ENCODE results near the gene SCN1A.
"Not testable (repeated sequence)": the region's sequence is repeated elsewhere in the genome, so short reads cannot be mapped to it uniquely, and the experiment has no call there.

Gene SCN1A

DNA sequence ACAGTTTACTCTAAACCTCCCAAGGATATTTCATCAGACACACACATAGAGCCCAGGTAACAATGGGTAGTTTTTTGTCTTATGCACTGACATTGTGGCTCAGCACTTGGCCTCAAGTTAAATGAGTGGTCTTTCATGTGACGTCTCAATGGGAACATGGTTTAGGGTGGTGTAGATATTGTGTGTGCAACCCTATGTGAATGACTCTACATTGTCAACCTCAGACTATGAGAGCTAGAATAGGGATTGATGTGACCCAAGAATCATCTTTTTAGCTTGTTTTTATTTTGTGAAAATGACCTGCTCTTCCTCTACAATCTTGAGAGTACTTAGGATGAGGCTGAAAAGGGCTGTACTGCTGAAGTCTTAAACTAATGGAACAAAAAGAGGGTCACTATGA is 86.2 kb downstream of the SCN1A start:
- H3K27ac ChIP-seq, result no peak overlapping the region
- no peak overlapping the region for H3K4me2 ChIP-seq
- H3K4me1 ChIP-seq, result no peaks in the 10 kb centered on the region
- no peak overlapping the region for H3K9ac ChIP-seq
- no peaks in the 10 kb centered on the region for H4K20me1 ChIP-seq
- no peak for TF ChIP-seq Cebpa-rat (IDR thresholded peaks at IDR 0.05)
- H3K9me3 ChIP-seq (replicated peaks in 1 of 11), result no peaks in the 10 kb centered on the region
- H3K36me3 ChIP-seq, result no peaks in the 10 kb centered on the region
- H3K27me3 ChIP-seq, result no peaks in the 10 kb centered on the region
- H3K4me3 ChIP-seq, result no peak overlapping the region

DNA sequence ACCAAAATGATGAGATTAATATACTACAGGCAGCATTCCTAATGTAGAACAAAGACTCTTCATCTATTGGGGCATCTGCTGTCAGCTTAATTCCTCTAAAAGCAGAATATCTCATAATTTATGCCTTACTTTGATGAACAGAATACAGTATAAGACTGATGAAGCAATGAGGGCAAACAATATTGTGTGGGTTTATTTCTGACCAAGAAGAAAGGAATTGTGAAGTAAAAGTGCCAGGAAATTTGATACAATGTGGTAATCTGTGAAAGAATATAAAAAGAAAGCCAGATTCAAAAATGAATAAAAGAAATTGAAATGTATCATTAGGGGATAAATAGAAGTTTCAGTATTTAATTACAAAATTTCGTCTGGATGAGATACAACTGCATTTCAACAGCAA is 95.5 kb downstream of the SCN1A start:
- no peak for TF ChIP-seq Cebpa-rat (IDR thresholded peaks at IDR 0.05)
- no peak overlapping the region for H3K4me3 ChIP-seq
- H3K4me1 ChIP-seq, result no peaks in the 10 kb centered on the region
- H3K4me2 ChIP-seq, result no peak overlapping the region
- H3K36me3 ChIP-seq, result no peaks in the 10 kb centered on the region
- H3K9ac ChIP-seq, result no peak overlapping the region
- H3K27me3 ChIP-seq, result no peaks in the 10 kb centered on the region
- H3K27ac ChIP-seq, result no peak overlapping the region
- no peaks in the 10 kb centered on the region for H3K9me3 ChIP-seq (replicated peaks in 1 of 11)
- no peaks in the 10 kb centered on the region for H4K20me1 ChIP-seq

DNA sequence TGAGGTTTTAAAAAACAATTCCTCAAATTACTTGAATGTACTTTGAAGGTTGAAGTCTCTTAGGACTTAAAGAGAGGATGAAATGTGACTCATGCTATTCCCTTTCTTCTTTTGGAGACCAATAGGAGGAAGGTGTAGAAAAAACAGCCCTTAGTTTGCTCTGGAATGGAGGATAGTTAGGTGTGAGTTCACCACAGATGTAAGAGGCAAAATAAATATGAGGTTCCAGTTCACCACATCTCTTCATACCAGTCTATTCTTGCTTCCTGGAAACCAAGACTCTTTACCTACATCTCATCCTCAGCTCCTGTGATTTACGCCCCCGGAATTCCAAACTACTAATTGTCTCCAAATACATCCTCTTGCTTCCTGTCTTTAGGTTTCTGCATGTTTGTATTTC is 96.8 kb downstream of the SCN1A start:
- no peaks in the 10 kb centered on the region for H3K36me3 ChIP-seq
- no peak overlapping the region for H3K9ac ChIP-seq
- H3K27me3 ChIP-seq, result no peaks in the 10 kb centered on the region
- no peak for TF ChIP-seq Cebpa-rat (IDR thresholded peaks at IDR 0.05)
- no peak overlapping the region for H3K27ac ChIP-seq
- no peaks in the 10 kb centered on the region for H3K9me3 ChIP-seq (replicated peaks in 1 of 11)
- H4K20me1 ChIP-seq, result no peaks in the 10 kb centered on the region
- no peak overlapping the region for H3K4me2 ChIP-seq
- no peak overlapping the region for H3K4me3 ChIP-seq
- no peaks in the 10 kb centered on the region for H3K4me1 ChIP-seq

DNA sequence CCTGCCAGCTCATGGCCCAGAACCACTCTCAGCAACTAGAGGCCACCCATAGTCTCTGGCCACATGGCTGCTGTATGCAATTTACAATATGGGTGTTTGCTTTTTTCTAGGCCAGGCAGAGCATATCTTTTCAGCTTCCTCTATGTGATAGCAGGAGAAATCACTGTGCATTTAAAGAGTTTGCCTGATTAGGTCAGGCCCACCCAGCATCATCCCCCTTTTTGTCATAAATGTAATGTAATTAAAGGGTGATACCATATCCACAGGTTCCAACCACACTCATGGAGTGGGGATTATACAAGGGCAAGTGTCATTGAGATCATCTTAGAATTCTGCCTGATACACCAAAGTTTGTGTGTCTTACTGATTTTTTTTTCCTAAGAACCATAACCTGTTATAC is 102.5 kb downstream of the SCN1A start:
- Histone ChIP-seq H4K20me1 (no peaks in the 10 kb centered on the region), H3K27me3 (no peaks in the 10 kb centered on the region), H3K9ac (no peak overlapping the region), H3K4me3 (no peak overlapping the region), H3K4me1 (no peaks in the 10 kb centered on the region), H3K9me3 (replicated peaks in 1 of 11) (no peaks in the 10 kb centered on the region), H3K4me2 (no peak overlapping the region), H3K36me3 (no peaks in the 10 kb centered on the region), H3K27ac (no peak overlapping the region)
- no peak for TF ChIP-seq Cebpa-rat (IDR thresholded peaks at IDR 0.05)

DNA sequence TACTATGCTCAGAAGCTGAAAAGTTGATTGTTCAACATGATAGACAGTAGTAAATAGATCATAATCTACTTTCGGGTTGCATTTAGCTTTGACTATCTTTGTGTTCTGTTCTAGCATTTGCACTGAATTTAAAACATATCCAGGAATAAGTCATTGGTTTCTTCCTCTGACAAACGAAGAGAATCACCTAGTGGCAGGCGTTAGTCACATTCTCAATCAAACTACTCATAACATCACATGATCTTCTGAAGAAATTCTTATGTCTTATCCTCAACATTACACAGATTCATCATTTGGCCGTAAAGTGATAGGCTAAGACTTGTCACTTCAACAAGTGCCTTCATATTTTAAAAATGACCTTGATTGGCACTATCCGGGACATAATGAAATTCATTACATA is 110.6 kb downstream of the SCN1A start:
- Histone ChIP-seq H4K20me1 (no peaks in the 10 kb centered on the region), H3K27me3 (no peaks in the 10 kb centered on the region), H3K4me1 (no peaks in the 10 kb centered on the region), H3K9ac (no peak overlapping the region), H3K27ac (no peak overlapping the region), H3K4me2 (no peak overlapping the region), H3K36me3 (no peaks in the 10 kb centered on the region), H3K4me3 (no peak overlapping the region), H3K9me3 (replicated peaks in 1 of 11) (no peaks in the 10 kb centered on the region)
- no peak for TF ChIP-seq Cebpa-rat (IDR thresholded peaks at IDR 0.05)

DNA sequence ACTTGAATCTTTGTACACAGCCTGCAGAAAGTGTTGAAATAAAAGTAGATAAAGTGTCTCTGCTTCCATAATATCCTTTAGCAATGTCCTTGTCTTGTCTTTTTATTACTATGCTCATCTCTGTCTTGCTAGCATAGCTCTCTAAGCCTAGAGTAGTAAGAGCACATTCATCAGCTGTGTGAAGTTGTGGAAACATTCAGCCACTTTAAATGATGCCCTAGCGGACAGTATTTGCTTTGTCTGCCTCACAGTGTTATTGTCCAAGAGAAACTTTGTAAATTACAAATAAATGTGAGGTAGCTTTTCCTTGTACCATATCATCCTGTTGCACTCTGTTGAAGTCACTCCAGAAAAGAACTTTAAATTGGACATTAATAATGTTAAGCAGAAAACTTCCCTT is 113.9 kb downstream of the SCN1A start:
- H3K4me1 ChIP-seq, result no peaks in the 10 kb centered on the region
- H3K9me3 ChIP-seq (replicated peaks in 1 of 11), result no peaks in the 10 kb centered on the region
- H4K20me1 ChIP-seq, result no peaks in the 10 kb centered on the region
- H3K9ac ChIP-seq, result no peak overlapping the region
- no peak overlapping the region for H3K27ac ChIP-seq
- H3K4me3 ChIP-seq, result no peak overlapping the region
- TF ChIP-seq Cebpa-rat (IDR thresholded peaks at IDR 0.05), result no peak
- H3K4me2 ChIP-seq, result no peak overlapping the region
- no peaks in the 10 kb centered on the region for H3K36me3 ChIP-seq
- H3K27me3 ChIP-seq, result no peaks in the 10 kb centered on the region

DNA sequence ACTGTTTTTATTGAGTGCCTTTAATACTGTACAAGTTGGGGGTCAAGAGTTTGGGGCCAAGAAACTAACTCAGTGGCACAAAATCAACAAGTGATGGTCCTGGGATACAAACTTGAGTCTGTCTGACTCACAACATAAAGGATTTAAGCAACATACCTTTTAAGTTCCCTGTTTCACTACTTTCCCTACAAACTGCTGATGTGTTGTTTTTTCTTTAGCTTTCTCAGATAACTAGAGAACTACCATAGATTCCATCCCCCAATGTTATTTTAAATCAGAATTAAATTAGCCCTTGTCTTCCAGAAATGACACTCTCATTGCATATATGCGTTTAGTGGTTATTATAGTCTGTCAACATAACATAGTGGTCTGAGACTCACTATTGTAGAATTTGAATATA is 116.2 kb downstream of the SCN1A start:
- no peak overlapping the region for H3K9ac ChIP-seq
- H3K27me3 ChIP-seq, result no peaks in the 10 kb centered on the region
- H3K27ac ChIP-seq, result no peak overlapping the region
- no peaks in the 10 kb centered on the region for H4K20me1 ChIP-seq
- TF ChIP-seq Cebpa-rat (IDR thresholded peaks at IDR 0.05), result no peak
- no peak overlapping the region for H3K4me3 ChIP-seq
- no peaks in the 10 kb centered on the region for H3K4me1 ChIP-seq
- no peaks in the 10 kb centered on the region for H3K36me3 ChIP-seq
- no peaks in the 10 kb centered on the region for H3K9me3 ChIP-seq (replicated peaks in 1 of 11)
- no peak overlapping the region for H3K4me2 ChIP-seq

DNA sequence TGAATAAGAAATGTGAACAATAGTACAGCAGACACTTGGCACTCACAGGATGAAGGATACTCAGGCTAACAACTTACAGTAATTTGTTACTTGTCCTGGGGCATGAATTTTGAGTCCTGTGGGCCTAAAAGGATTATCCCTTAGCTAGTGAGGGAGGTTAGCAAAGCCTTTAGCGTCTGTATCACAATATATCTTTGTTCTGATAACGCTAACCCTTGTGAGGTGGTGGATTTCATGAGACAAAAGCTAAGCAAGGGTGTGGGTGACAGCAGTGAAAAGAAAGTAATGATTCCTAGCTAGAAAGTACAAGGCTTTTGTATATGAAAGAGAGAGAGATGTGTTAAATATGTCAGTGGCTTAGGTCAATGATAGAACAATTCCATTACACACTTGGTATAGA is 127.4 kb downstream of the SCN1A start:
- Histone ChIP-seq H4K20me1 (no peaks in the 10 kb centered on the region), H3K9ac (no peak overlapping the region), H3K36me3 (no peaks in the 10 kb centered on the region), H3K4me2 (no peak overlapping the region), H3K4me3 (no peak overlapping the region), H3K4me1 (no peaks in the 10 kb centered on the region), H3K27me3 (no peaks in the 10 kb centered on the region), H3K27ac (no peak overlapping the region), H3K9me3 (replicated peaks in 1 of 11) (no peaks in the 10 kb centered on the region)
- TF ChIP-seq Cebpa-rat (IDR thresholded peaks at IDR 0.05), result no peak

DNA sequence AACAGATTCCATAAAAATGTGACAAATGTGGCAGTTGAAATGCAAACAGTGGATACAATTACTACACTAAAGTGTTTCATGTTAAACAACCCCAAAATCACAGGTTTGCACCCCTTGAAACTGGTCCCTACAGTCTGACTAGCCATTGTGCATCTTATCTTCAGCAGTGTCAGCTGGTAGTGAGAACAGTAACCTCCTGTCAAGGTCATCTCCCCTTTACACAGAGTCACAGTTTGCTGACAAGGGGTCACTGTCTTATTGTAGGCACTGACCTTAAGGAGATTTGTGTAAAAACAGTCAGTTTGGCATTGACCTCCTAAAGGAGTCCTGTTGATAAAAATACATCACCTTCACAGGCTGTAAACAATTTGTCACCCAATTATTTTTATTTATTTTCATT is 137.0 kb downstream of the SCN1A start:
- Histone ChIP-seq H3K4me1 (no peaks in the 10 kb centered on the region), H4K20me1 (no peaks in the 10 kb centered on the region), H3K27ac (no peak overlapping the region), H3K27me3 (no peaks in the 10 kb centered on the region), H3K4me2 (no peak overlapping the region), H3K36me3 (no peaks in the 10 kb centered on the region), H3K4me3 (no peak overlapping the region), H3K9me3 (replicated peaks in 1 of 11) (no peaks in the 10 kb centered on the region), H3K9ac (no peak overlapping the region)
- no peak for TF ChIP-seq Cebpa-rat (IDR thresholded peaks at IDR 0.05)

DNA sequence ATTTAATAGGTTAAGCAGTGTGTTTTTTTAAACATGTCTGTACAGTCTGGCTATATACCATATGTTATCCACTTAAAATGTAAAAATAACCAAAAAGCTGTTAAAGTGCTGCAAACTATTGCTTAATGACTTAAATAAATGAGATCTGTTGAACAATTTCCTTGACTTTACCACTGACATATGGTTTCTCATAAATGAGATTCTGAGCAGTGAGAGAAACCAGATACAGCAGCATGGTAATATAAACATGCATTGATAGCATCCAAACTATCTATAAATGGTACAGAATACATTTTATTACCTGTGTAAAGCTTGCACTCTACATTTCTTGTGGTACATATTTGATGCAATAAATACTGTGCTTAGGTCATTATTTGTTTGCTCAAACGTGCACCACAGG is 138.0 kb downstream of the SCN1A start:
- H3K9me3 ChIP-seq (replicated peaks in 1 of 11), result no peaks in the 10 kb centered on the region
- H4K20me1 ChIP-seq, result no peaks in the 10 kb centered on the region
- no peak overlapping the region for H3K4me3 ChIP-seq
- no peak for TF ChIP-seq Cebpa-rat (IDR thresholded peaks at IDR 0.05)
- H3K9ac ChIP-seq, result no peak overlapping the region
- H3K4me2 ChIP-seq, result no peak overlapping the region
- H3K27me3 ChIP-seq, result no peaks in the 10 kb centered on the region
- no peaks in the 10 kb centered on the region for H3K4me1 ChIP-seq
- H3K27ac ChIP-seq, result no peak overlapping the region
- no peaks in the 10 kb centered on the region for H3K36me3 ChIP-seq

DNA sequence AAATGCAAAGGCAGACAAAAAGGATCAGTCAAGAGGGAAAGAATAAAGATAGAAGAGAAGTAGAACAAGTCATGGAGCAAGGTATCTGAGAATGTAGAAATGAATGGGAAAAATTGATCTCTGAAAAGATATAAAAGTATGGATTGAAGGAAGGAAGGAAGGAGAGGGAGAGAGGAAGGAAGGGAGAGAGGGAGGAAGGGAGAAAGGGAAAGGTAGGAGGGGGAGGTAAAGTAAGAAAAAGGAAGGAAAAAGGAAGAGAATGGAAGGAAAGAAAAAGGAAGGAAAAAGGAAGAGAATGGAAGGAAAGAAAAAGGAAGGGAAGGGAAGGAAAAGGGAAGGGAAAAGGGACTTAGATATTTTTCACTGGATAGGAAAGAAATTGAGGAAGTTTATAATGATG is 142.7 kb downstream of the SCN1A start:
- H3K9ac ChIP-seq, result no peak overlapping the region
- H3K36me3 ChIP-seq, result no peaks in the 10 kb centered on the region
- H3K9me3 ChIP-seq (replicated peaks in 1 of 11), result no peaks in the 10 kb centered on the region
- no peaks in the 10 kb centered on the region for H3K4me1 ChIP-seq
- H3K27ac ChIP-seq, result no peak overlapping the region
- H3K4me2 ChIP-seq, result no peak overlapping the region
- H3K4me3 ChIP-seq, result no peak overlapping the region
- no peak for TF ChIP-seq Cebpa-rat (IDR thresholded peaks at IDR 0.05)
- no peaks in the 10 kb centered on the region for H3K27me3 ChIP-seq
- H4K20me1 ChIP-seq, result no peaks in the 10 kb centered on the region

DNA sequence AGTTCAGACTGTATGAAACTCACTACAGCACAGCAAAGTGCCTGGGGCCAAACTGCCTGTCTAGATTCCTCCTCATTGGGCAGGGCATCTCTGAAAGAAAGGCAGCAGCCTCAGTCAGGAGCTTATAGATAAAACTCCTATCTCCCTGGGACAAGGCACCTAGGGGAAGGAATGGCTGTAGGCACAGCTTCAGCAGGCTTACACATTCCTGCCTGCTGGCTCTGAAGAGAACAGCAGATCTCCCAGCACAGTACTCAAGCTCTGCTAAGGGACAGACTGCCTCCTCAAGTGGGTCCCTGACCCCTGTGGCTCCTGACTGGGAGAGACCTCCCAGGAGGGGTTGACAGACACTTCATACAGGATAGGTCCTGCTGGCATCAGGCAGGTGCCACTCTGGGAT is 155.7 kb downstream of the SCN1A start:
- not testable (repeated sequence) for H3K36me3 ChIP-seq; H3K27me3 ChIP-seq; H3K4me1 ChIP-seq; H3K4me2 ChIP-seq; H3K9me3 ChIP-seq (replicated peaks in 1 of 11); H4K20me1 ChIP-seq; H3K9ac ChIP-seq; H3K27ac ChIP-seq; H3K4me3 ChIP-seq

All from BLaER1 treated with 17β-estradiol and CSF1 and Interleukin-3, amounts not matched to agents 10 nM and 100 nM (cell line).